ENCODE results near the gene C8G.
A peak's percentile ranks its signal among the peaks of the same experiment; 100 is the strongest.

The C8G gene

GRCh38 chr9:136942112-136942880, 2.7 kb upstream of the C8G start:
- no peak for DNase-seq

GRCh38 chr9:136942881-136943230, 2.2 kb upstream of the C8G start:
- no peak for DNase-seq

- DNase-seq: peak; percentile 64
These were observed 1.5 kb upstream of the C8G start for GRCh38 chr9:136943291-136944211.

- no peak for DNase-seq
These were observed 878 bp upstream of the C8G start for GRCh38 chr9:136944212-136944518.

GRCh38 chr9:136945333-136946227, 537 bp downstream of the C8G start:
- no peak for DNase-seq

GRCh38 chr9:136946228-136947027, 1.4 kb downstream of the C8G start:
- DNase-seq: no peak

- DNase-seq: no peak
These were observed 2.2 kb downstream of the C8G start for GRCh38 chr9:136947028-136947891.

- DNase-seq: no peak
These were observed 3.0 kb downstream of the C8G start for GRCh38 chr9:136947955-136948510.

GRCh38 chr9:136949239-136949816, 4.3 kb downstream of the C8G start:
- DNase-seq: no peak

GRCh38 chr9:136949817-136950655, 5.0 kb downstream of the C8G start:
- peak; percentile 97 for DNase-seq

GRCh38 chr9:136950656-136951276, 5.7 kb downstream of the C8G start:
- DNase-seq: no peak

- DNase-seq: no peak
These were observed 6.7 kb downstream of the C8G start, which contains the start of gene LCN12 for GRCh38 chr9:136951541-136952320. LCN12 (plus strand) TSS chr9:136952273; CDS start chr9:136952328, 55 bp downstream.

- DNase-seq: no peak
These were observed 7.3 kb downstream of the C8G start for GRCh38 chr9:136952321-136952850.

- DNase-seq: no peak
These were observed 8.1 kb downstream of the C8G start for GRCh38 chr9:136952876-136953770.

GRCh38 chr9:136953771-136954269, 8.8 kb downstream of the C8G start:
- no peak for DNase-seq

GRCh38 chr9:136954270-136955083, 9.4 kb downstream of the C8G start:
- DNase-seq: no peak

Data from activated CD4-positive, CD25-positive, alpha-beta regulatory T cell treated with anti-CD3 and anti-CD28 coated beads, Interleukin-2, amount 50 U/mL, for 72 hours (primary cell).